HepG2 (cell line): Measurements from ENCODE around the gene RPUSD2. TPM values are rescaled to one million over a fixed set of nuclear protein-coding genes. Genes with fewer than 3 reads are reported as not detected.

Source experiments
- BCLAF1 ChIP-seq: fragments of 450-650 bp; IDR thresholded peaks from 2 replicates; pipeline ENCODE4 v1.6.1; 2017; ENCODE audit warnings: mild to moderate bottlenecking
- IKZF1 ChIP-seq: fragments of 450-650 bp; IDR thresholded peaks from 2 replicates; pipeline ENCODE4 v1.7.1; 2016
- MIXL1 ChIP-seq: IDR thresholded peaks from 2 replicates; pipeline ENCODE4 v1.6.1; 2016
- NCOA5 ChIP-seq: sonication (generic); formaldehyde crosslinking; IDR thresholded peaks from 2 replicates; pipeline ENCODE4 v1.4.0; 2020; ENCODE audit warnings: missing genetic modification reagents
- NFYB ChIP-seq: sonication (generic); formaldehyde crosslinking; IDR thresholded peaks from 2 replicates; pipeline ENCODE4 v1.4.0; 2020; ENCODE audit warnings: missing genetic modification reagents
- REL ChIP-seq: sonication (generic); formaldehyde crosslinking; conservative IDR thresholded peaks from 2 replicates; pipeline ENCODE4 v1.8.0; 2022; ENCODE audit warnings: mild to moderate bottlenecking, missing genetic modification reagents, moderate library complexity
- RORA ChIP-seq: sonication (generic); formaldehyde crosslinking; IDR thresholded peaks from 2 replicates; pipeline ENCODE4 v1.5.0; 2020; ENCODE audit warnings: mild to moderate bottlenecking, missing genetic modification reagents, moderate library complexity
- TCF7 ChIP-seq: sonication (generic); IDR thresholded peaks from 2 replicates; pipeline ENCODE4 v1.6.1; 2016; ENCODE audit warnings: antibody characterized with exemption, low read depth
- ZNF331 ChIP-seq: sonication (generic); formaldehyde crosslinking; IDR thresholded peaks from 2 replicates; pipeline ENCODE4 v1.4.0; 2020; ENCODE audit warnings: missing genetic modification reagents
- ZNF670 ChIP-seq: sonication (generic); formaldehyde crosslinking; IDR thresholded peaks from 2 replicates; pipeline ENCODE4 v1.8.0; 2022; ENCODE audit warnings: mild to moderate bottlenecking, missing genetic modification reagents, borderline replicate concordance
- ZNF784 ChIP-seq: sonication (generic); formaldehyde crosslinking; IDR thresholded peaks from 2 replicates; pipeline ENCODE4 v1.5.1; 2020; ENCODE audit warnings: missing genetic modification reagents, mild to moderate bottlenecking, borderline replicate concordance
- polyA plus RNA-seq, 8 experiments: library from polyadenylated mRNA; depleted of rRNA in 3 of 8; stranded (reverse) in 7 of 8; unstranded in 1 of 8; fragments of >200 nt; fragmentation: Illumina TruSeq in 4 of 8; extraction: Trizol in 4 of 8; gene quantifications; 2 replicates each; pipeline versions ENCODE4 v1.2.1 to v1.2.3, GENCODE V29; 2011 to 2016; ENCODE audit warnings: low read depth in 4 of 8, missing spikeins in 1 of 8, mixed read lengths in 1 of 8; ENCODE audit not compliant: insufficient read depth in 1 of 8
- total RNA-seq, 5 experiments: library from RNA; depleted of rRNA; stranded (reverse); fragments of >200 nt; fragmentation: Illumina TruSeq; extraction: Trizol; gene quantifications; 2 replicates each; pipeline ENCODE4 v1.2.3, GENCODE V29; 2016; ENCODE audit warnings: low read depth in 1 of 5
- TF ChIP-seq, protein P1 (sequence below): sonication (generic); formaldehyde crosslinking; IDR thresholded peaks from 2 replicates; pipeline ENCODE4 v1.4.0; 2020; ENCODE audit warnings: mild to moderate bottlenecking, missing genetic modification reagents
- TF ChIP-seq, protein P2 (sequence below): IDR thresholded peaks from 2 replicates; pipeline ENCODE4 v1.6.1; 2016; ENCODE audit warnings: low read depth, missing genetic modification reagents, missing compliant biosample characterization
- TF ChIP-seq, protein P3 (sequence below): sonication (generic); formaldehyde crosslinking; IDR thresholded peaks from 2 replicates; pipeline ENCODE4 v1.5.0; 2020; ENCODE audit warnings: missing genetic modification reagents
- TF ChIP-seq, protein P4 (sequence below): sonication (generic); formaldehyde crosslinking; IDR thresholded peaks from 2 replicates; pipeline ENCODE4 v1.4.0; 2020; ENCODE audit warnings: mild to moderate bottlenecking, low read depth, missing genetic modification reagents

Gene RPUSD2
- total and polyA plus RNA-seq, 2 of the 13 experiments (the other 11 are each of a cell fraction or from before 2014, with no cell fraction given) = 8.6 to 14.5 TPM

DNA sequence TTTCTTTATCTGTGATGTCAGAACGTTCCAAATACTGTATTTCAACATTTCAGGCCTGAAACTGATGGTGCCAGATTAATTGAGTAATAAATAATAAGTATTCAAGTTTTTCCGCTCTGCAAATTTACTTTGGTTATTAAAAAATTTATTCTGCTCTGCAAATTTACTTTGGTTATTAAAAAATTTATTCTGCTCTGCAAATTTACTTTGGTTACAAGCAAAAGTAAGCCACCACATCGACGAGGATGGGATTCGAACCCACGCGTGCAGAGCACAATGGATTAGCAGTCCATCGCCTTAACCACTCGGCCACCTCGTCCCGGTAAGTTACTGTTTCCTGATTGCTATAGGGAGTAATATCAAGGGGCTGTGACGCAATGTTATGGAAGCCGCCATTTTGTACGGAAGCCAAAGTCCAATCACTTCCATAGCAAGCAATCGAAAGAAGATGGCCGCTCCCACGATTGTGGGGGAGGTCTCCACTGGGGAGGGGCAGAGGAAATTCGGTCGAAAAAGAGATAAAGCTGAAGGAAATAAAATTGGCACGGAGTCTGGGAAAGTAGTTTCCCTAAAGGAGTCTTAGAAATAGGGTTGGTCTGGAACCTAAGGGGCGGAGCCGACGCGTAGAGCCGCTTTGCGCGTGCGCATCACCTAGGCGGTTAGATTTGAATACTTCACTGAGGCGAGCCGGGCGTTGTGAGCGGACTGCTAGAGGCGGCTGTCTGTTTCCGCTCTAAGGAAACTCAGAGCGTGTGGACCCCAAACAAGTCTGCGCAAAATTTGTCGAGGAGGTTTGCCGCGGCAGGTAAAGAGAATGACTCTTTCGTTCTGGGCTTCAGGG, 24.7 kb downstream of the RPUSD2 start, which contains the start of gene KNL1 (continued):
- TF ChIP-seq, protein P1, sequence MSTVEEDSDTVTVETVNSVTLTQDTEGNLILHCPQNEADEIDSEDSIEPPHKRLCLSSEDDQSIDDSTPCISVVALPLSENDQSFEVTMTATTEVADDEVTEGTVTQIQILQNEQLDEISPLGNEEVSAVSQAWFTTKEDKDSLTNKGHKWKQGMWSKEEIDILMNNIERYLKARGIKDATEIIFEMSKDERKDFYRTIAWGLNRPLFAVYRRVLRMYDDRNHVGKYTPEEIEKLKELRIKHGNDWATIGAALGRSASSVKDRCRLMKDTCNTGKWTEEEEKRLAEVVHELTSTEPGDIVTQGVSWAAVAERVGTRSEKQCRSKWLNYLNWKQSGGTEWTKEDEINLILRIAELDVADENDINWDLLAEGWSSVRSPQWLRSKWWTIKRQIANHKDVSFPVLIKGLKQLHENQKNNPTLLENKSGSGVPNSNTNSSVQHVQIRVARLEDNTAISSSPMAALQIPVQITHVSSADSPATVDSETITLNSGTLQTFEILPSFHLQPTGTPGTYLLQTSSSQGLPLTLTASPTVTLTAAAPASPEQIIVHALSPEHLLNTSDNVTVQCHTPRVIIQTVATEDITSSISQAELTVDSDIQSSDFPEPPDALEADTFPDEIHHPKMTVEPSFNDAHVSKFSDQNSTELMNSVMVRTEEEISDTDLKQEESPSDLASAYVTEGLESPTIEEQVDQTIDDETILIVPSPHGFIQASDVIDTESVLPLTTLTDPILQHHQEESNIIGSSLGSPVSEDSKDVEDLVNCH (CRISPR knock-in tag) = no peak
- TF ChIP-seq, protein P2, sequence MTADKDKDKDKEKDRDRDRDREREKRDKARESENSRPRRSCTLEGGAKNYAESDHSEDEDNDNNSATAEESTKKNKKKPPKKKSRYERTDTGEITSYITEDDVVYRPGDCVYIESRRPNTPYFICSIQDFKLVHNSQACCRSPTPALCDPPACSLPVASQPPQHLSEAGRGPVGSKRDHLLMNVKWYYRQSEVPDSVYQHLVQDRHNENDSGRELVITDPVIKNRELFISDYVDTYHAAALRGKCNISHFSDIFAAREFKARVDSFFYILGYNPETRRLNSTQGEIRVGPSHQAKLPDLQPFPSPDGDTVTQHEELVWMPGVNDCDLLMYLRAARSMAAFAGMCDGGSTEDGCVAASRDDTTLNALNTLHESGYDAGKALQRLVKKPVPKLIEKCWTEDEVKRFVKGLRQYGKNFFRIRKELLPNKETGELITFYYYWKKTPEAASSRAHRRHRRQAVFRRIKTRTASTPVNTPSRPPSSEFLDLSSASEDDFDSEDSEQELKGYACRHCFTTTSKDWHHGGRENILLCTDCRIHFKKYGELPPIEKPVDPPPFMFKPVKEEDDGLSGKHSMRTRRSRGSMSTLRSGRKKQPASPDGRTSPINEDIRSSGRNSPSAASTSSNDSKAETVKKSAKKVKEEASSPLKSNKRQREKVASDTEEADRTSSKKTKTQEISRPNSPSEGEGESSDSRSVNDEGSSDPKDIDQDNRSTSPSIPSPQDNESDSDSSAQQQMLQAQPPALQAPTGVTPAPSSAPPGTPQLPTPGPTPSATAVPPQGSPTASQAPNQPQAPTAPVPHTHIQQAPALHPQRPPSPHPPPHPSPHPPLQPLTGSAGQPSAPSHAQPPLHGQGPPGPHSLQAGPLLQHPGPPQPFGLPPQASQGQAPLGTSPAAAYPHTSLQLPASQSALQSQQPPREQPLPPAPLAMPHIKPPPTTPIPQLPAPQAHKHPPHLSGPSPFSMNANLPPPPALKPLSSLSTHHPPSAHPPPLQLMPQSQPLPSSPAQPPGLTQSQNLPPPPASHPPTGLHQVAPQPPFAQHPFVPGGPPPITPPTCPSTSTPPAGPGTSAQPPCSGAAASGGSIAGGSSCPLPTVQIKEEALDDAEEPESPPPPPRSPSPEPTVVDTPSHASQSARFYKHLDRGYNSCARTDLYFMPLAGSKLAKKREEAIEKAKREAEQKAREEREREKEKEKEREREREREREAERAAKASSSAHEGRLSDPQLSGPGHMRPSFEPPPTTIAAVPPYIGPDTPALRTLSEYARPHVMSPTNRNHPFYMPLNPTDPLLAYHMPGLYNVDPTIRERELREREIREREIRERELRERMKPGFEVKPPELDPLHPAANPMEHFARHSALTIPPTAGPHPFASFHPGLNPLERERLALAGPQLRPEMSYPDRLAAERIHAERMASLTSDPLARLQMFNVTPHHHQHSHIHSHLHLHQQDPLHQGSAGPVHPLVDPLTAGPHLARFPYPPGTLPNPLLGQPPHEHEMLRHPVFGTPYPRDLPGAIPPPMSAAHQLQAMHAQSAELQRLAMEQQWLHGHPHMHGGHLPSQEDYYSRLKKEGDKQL = no peak
- TF ChIP-seq, protein P3, sequence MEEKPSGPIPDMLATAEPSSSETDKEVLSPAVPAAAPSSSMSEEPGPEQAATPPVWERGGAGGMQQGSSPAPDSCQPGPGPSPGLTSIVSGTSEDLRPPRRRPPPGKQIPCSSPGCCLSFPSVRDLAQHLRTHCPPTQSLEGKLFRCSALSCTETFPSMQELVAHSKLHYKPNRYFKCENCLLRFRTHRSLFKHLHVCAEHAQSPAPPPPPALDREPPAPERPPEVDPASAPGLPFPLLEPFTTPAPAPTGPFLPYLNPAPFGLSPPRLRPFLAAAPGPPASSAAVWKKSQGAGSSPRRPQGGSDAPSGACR (CRISPR knock-in tag) = no peak
- no peak for TF ChIP-seq IKZF1
- peak; percentile 90; the same call in 1 of the 2 replicates for TF ChIP-seq ZNF331
- TF ChIP-seq ZNF784 = peak; percentile 89
- TF ChIP-seq MIXL1 (CRISPR knock-in tag) = peak; percentile 82
- no peak for TF ChIP-seq TCF7
- no peak for TF ChIP-seq RORA (CRISPR knock-in tag)
- TF ChIP-seq, protein P4, sequence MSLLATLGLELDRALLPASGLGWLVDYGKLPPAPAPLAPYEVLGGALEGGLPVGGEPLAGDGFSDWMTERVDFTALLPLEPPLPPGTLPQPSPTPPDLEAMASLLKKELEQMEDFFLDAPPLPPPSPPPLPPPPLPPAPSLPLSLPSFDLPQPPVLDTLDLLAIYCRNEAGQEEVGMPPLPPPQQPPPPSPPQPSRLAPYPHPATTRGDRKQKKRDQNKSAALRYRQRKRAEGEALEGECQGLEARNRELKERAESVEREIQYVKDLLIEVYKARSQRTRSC (CRISPR knock-in tag) = no peak
- no peak for TF ChIP-seq BCLAF1
- TF ChIP-seq NCOA5 (CRISPR knock-in tag) = no peak
- TF ChIP-seq NFYB (CRISPR knock-in tag) = peak; percentile 54
- TF ChIP-seq ZNF670 (CRISPR knock-in tag) = no peak
- TF ChIP-seq REL (CRISPR knock-in tag) = no peak
